HepG2 (cell line): ENCODE measurements around the gene OR2C1. TPM values are rescaled to one million over a fixed set of nuclear protein-coding genes. Genes with fewer than 3 reads are reported as not detected.

Experiments used
- ATAC-seq: fragments of 200-7000 bp; cut with Tn5 transposase; 3 replicates; pipeline ENCODE4 v1.9.1; 2020; ENCODE audit warnings: mild to moderate bottlenecking, moderate library complexity
- BruUV-seq: library from RNA; stranded (reverse); fragments of 400-500 nt; replicated peaks from 2 replicates; lab custom pipeline; 2021; lab: Mats Ljungman, UMichigan
- CTCF ChIA-PET: fragments of 300-600 bp; formaldehyde crosslinking; extraction: SDS; loops from one replicate; lab custom pipeline; 2021; ENCODE audit warnings: low total read pairs, inconsistent platforms, low intra/inter-chr PET ratio; lab: Yijun Ruan, JAX
- POLR2A ChIA-PET: fragments of 350-600 bp; sonication (Branson Sonifier 250); formaldehyde crosslinking; loops from one replicate; lab custom pipeline; 2020; ENCODE audit warnings: antibody characterized with exemption, inconsistent platforms; lab: Yijun Ruan, JAX
- DNase-seq: peaks from one replicate; pipeline ENCODE4 v3.0.0-alpha.2; 2015; ENCODE audit warnings: low spot score
- FAIRE-seq: peaks from 3 replicates; lab custom pipeline; 2011; peaks lifted over from hg19 to GRCh38; lab: Jason Lieb, UNC
- H2AFZ ChIP-seq: one replicate; pipeline ENCODE4 v1.6.1; 2011; ENCODE audit warnings: low read length, inconsistent platforms
- H3K27ac ChIP-seq: fragments of 300-600 bp; 3 replicates; pipeline ENCODE4 v1.8.0; 2011; ENCODE audit warnings: mixed run types, mild to moderate bottlenecking, mixed read lengths, low read length, inconsistent platforms; ENCODE audit not compliant: insufficient read depth; ENCODE audit errors: extremely low read length
- H3K27me3 ChIP-seq, 2 experiments: fragments of 200-600 bp in 1 of 2; 2 replicates in 1 of 2; 3 replicates in 1 of 2; pipeline versions ENCODE4 v1.6.0 to v1.8.0; 2011; ENCODE audit warnings: low read length in 2 of 2, mild to moderate bottlenecking in 2 of 2, moderate library complexity in 2 of 2, inconsistent platforms in 1 of 2; ENCODE audit not compliant: insufficient read depth in 2 of 2, control insufficient read depth in 1 of 2
- H3K36me3 ChIP-seq, 2 experiments: fragments of 200-600 bp in 1 of 2; replicated peaks in 1 of 2; 2 replicates in 1 of 2; 3 replicates in 1 of 2; pipeline versions ENCODE4 v1.5.1 to v1.8.0; 2011; ENCODE audit warnings: low read length in 2 of 2, inconsistent platforms in 1 of 2; ENCODE audit not compliant: insufficient read depth in 2 of 2, control insufficient read depth in 1 of 2
- H3K4me1 ChIP-seq: 2 replicates; pipeline ENCODE4 v1.5.1; 2012; ENCODE audit warnings: low read length, inconsistent platforms; ENCODE audit not compliant: insufficient read depth
- H3K4me2 ChIP-seq: 2 replicates; pipeline ENCODE4 v1.6.0; 2011; ENCODE audit warnings: low read depth, low read length, inconsistent platforms
- H3K4me3 ChIP-seq, 3 experiments: fragments of 200-600 bp in 1 of 3; sonication (generic), shearing (Covaris generic) in 1 of 3; replicated peaks in 1 of 3; 2 replicates each; pipeline ENCODE4 v1.5.1; 2011 to 2016; ENCODE audit warnings: low read length in 3 of 3, inconsistent platforms in 2 of 3, low read depth in 2 of 3, mild to moderate bottlenecking in 2 of 3, control low read depth in 1 of 3, mixed read lengths in 1 of 3; ENCODE audit not compliant: insufficient read depth in 1 of 3
- H3K79me2 ChIP-seq: one replicate; pipeline ENCODE4 v1.6.1; 2011; ENCODE audit warnings: low read length, inconsistent platforms; ENCODE audit not compliant: insufficient read depth
- H3K9ac ChIP-seq: 2 replicates; pipeline ENCODE4 v1.6.0; 2011; ENCODE audit warnings: mild to moderate bottlenecking, low read depth, low read length, inconsistent platforms; ENCODE audit not compliant: insufficient read depth
- H3K9me3 ChIP-seq: 2 replicates; pipeline ENCODE4 v1.5.1; 2012; ENCODE audit warnings: mild to moderate bottlenecking, low read length
- H4K20me1 ChIP-seq: 2 replicates; pipeline ENCODE4 v1.6.0; 2011; ENCODE audit warnings: inconsistent platforms, mild to moderate bottlenecking, low read length, moderate library complexity; ENCODE audit not compliant: insufficient read depth
- ARHGAP35 ChIP-seq: sonication (generic); formaldehyde crosslinking; IDR thresholded peaks from 2 replicates; pipeline ENCODE4 v1.9.0; 2022; ENCODE audit warnings: mild to moderate bottlenecking, inconsistent platforms, moderate library complexity, missing genetic modification reagents, borderline replicate concordance
- HHEX ChIP-seq: IDR thresholded peaks from 2 replicates; pipeline ENCODE4 v1.6.1; 2016; ENCODE audit warnings: control low read depth
- IKZF4 ChIP-seq: sonication (generic); formaldehyde crosslinking; IDR thresholded peaks from 2 replicates; pipeline ENCODE4 v1.5.1; 2020; ENCODE audit warnings: borderline replicate concordance, mild to moderate bottlenecking, low read depth, missing genetic modification reagents; ENCODE audit errors: not compliant biosample characterization
- MAFK ChIP-seq, 2 experiments: IDR thresholded peaks in 1 of 2; conservative IDR thresholded peaks in 1 of 2; 2 replicates each; pipeline ENCODE4 v1.6.1; 2011; ENCODE audit warnings: improper control_type of control experiment in 2 of 2, low read length in 2 of 2
- REPIN1 ChIP-seq: sonication (generic); formaldehyde crosslinking; IDR thresholded peaks from 2 replicates; pipeline ENCODE4 v1.8.0; 2022; ENCODE audit warnings: missing genetic modification reagents, low read depth, mild to moderate bottlenecking, borderline replicate concordance
- RFX5 ChIP-seq: IDR thresholded peaks from 2 replicates; pipeline ENCODE4 v1.6.1; 2011; ENCODE audit warnings: low read depth, low read length, improper control_type of control experiment
- U2AF1 ChIP-seq: fragments of 200-400 bp; formaldehyde crosslinking; optimal IDR thresholded peaks from 2 replicates; pipeline ENCODE3; 2017; ENCODE audit warnings: mild to moderate bottlenecking, low read depth, low read length
- ZNF296 ChIP-seq: sonication (generic); formaldehyde crosslinking; conservative IDR thresholded peaks from 2 replicates; pipeline ENCODE4 v1.5.0; 2020; ENCODE audit warnings: mild to moderate bottlenecking, missing genetic modification reagents
- WGBS: methylation state at CpG from one replicate; pipeline ENCODE4 v1.1.6; 2017; ENCODE audit warnings: low lambda C conversion rate; 5-methylcytosine and 5-hydroxymethylcytosine counted together
- in situ Hi-C: cut with HindIII; loops from 2 replicates; pipeline ENCODE4 v1.10.0; 2017; ENCODE audit warnings: low pct_unique_long_range_greater_than_20kb; ENCODE audit not compliant: extremely low pct_ligation_motif_present
- intact Hi-C: fragments of 100-400 bp; cut with micrococcal nuclease; formaldehyde crosslinking; loops from one replicate; pipeline ENCODE4 v1.10.0; 2022; ENCODE audit not compliant: unreplicated experiment
- polyA plus RNA-seq, 8 experiments: library from polyadenylated mRNA; depleted of rRNA in 3 of 8; stranded (reverse) in 7 of 8; unstranded in 1 of 8; fragments of >200 nt; fragmentation: Illumina TruSeq in 4 of 8; extraction: Trizol in 4 of 8; gene quantifications; 2 replicates each; pipeline versions ENCODE4 v1.2.1 to v1.2.3, GENCODE V29; 2011 to 2016; ENCODE audit warnings: low read depth in 4 of 8, missing spikeins in 1 of 8, mixed read lengths in 1 of 8; ENCODE audit not compliant: insufficient read depth in 1 of 8
- total RNA-seq, 5 experiments: library from RNA; depleted of rRNA; stranded (reverse); fragments of >200 nt; fragmentation: Illumina TruSeq; extraction: Trizol; gene quantifications; 2 replicates each; pipeline ENCODE4 v1.2.3, GENCODE V29; 2016; ENCODE audit warnings: low read depth in 1 of 5
- TF ChIP-seq, protein P1 (sequence below): sonication (generic); formaldehyde crosslinking; IDR thresholded peaks from 2 replicates; pipeline ENCODE4 v1.4.0; 2020; ENCODE audit warnings: mild to moderate bottlenecking, missing genetic modification reagents

OR2C1 gene
- total and polyA plus RNA-seq, 2 of the 13 experiments (the other 11 are each of a cell fraction or from before 2014, with no cell fraction given): not detected

DNA sequence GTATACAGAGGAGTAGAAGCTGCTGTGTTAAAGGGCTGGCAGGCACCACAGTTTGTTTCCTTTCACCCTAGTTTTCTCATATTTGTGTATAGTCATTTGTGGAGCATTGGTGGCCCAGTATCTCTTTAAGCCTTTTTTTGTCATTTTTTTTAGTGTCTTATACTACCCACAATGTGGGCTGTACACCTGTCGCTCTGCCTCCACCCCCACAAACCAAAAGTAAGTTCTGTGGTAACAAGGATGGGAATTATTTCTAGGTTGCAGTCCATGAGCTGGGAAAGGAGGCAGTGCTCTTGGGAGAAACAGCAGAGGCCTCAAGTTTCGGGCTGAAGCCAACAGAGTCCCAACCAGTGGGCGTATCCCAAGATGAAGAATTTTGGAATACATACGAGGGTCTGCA, 44.2 kb upstream of the OR2C1 start:
- Histone ChIP-seq H3K36me3 (no peaks in the 10 kb centered on the region), H3K4me3 (no peak overlapping the region), H3K9ac (no peak overlapping the region), H3K4me2 (no peak overlapping the region), H2AFZ (no peak overlapping the region), H3K79me2 (no peaks in the 10 kb centered on the region), H3K9me3 (no peaks in the 10 kb centered on the region), H3K27me3 (no peaks in the 10 kb centered on the region; a peak in 1 of 5 replicates), H4K20me1 (no peaks in the 10 kb centered on the region), H3K27ac (no peak overlapping the region), H3K4me1 (no peaks in the 10 kb centered on the region)
- 65% methylated on average over 4 of the region's 4 CpGs for WGBS
- ChIA-PET POLR2A (no interaction called here), CTCF (no interaction called here)
- BruUV-seq: no TSS peak
- intact Hi-C loops: no loop called here
- ATAC-seq: no peak
- TF ChIP-seq RFX5: no peak
- no peak for TF ChIP-seq ZNF296 (CRISPR knock-in tag)
- TF ChIP-seq U2AF1: no peak
- no peak for TF ChIP-seq REPIN1 (CRISPR knock-in tag)
- no peak for TF ChIP-seq MAFK (conservative IDR thresholded peaks at IDR 0.05 in 1 of 2, IDR thresholded peaks at IDR 0.05 in 1 of 2; ENCODE audit: low read length in 2 of 2)
- no peak for TF ChIP-seq ARHGAP35 (CRISPR knock-in tag)
- TF ChIP-seq IKZF4 (CRISPR knock-in tag): no peak
- TF ChIP-seq, protein P1, sequence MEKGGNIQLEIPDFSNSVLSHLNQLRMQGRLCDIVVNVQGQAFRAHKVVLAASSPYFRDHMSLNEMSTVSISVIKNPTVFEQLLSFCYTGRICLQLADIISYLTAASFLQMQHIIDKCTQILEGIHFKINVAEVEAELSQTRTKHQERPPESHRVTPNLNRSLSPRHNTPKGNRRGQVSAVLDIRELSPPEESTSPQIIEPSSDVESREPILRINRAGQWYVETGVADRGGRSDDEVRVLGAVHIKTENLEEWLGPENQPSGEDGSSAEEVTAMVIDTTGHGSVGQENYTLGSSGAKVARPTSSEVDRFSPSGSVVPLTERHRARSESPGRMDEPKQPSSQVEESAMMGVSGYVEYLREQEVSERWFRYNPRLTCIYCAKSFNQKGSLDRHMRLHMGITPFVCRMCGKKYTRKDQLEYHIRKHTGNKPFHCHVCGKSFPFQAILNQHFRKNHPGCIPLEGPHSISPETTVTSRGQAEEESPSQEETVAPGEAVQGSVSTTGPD (CRISPR knock-in tag): no peak
- no peak for TF ChIP-seq HHEX (CRISPR knock-in tag)
- FAIRE-seq: no peak
- in situ Hi-C loops: no loop called here
- no peak for DNase-seq
